ENCODE data around the gene NAA20.

The NAA20 gene, protein sequence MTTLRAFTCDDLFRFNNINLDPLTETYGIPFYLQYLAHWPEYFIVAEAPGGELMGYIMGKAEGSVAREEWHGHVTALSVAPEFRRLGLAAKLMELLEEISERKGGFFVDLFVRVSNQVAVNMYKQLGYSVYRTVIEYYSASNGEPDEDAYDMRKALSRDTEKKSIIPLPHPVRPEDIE

DNA sequence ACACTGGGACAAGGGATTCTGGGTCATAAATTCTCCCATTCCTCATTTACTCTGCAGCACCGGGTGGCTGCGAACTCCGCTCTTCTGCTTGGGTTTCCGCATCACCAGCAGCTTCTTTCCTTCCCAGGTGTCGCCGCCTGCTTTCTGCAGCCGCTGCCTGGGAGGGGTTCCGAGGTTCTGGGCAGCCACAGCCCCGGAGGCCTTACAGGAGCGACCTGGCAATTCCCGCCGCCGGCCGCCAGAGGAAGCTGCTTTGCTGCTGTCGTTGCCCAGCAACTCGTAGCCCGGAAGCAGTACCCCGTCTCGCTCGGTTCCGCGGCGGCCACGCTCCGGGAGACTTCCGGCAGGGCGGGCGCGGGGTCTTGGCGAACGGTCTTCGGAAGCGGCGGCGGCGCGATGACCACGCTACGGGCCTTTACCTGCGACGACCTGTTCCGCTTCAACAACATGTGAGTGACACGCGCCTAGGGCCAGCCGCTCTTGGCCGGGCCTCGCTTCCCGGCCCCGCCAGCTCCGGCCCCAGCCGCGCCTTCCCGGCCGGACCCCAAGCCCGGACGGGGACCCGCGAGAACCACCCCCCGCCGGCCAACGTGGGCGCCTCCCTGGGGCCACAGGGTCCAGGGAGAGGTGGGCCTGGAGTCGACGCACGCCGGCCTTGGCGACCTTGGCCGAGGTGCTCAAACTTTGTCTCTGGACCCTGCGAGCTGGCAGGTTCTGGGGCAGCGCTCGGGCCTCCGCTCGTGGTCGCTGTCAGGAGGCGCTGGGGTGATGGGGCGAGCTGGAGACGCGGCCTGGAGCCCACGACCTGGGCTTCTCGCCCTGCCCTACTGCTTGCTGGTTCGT lies at the start of gene NAA20:
Gene NAA20 (plus strand): TSS at position 362 of the 843 bp plus-strand sequence. CDS start 35 bp downstream, at position 397.
- peak; percentile 97 for DNase-seq (ENCODE audit: low spot score)

DNA sequence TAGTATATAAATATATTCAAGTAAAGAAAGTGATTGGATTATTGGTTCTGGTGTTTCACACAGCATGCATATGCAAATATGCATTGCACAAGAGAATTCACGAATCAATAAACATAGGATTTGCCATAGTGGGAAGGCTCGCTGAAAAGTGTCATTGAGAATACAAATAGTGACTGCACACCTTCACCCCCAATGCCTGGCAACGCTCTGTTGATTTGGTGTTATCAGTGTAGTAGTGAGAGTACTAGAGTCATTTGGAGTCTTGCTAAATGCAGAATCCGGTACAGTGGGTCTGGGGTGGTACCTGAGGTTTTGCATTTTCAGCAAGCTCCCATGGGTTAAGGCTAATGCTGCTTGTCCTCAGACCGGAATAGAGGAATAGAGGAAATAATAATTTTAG lies 49.7 kb upstream of the NAA20 start:
- no peak for DNase-seq (ENCODE audit: low spot score)

DNA sequence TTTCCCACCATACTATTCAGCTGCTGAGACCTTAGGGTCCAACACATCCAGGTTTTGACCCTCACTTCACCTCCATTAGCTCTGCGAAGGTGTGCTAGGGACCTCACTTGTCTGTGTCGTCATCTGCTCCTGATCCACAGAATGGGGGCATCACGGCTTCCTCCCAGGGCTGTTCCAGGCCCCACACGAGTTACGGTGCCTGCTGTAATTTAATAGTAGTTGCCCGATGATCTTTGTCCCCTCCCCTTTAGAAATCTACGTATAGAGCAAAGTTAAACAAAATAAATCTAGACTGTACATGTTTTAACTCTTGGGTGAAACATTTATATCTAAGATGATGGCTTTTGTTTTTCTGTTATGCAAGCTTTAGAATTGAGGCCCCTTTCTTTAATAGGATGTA lies 49.1 kb upstream of the NAA20 start:
- DNase-seq (ENCODE audit: low spot score), result no peak

DNA sequence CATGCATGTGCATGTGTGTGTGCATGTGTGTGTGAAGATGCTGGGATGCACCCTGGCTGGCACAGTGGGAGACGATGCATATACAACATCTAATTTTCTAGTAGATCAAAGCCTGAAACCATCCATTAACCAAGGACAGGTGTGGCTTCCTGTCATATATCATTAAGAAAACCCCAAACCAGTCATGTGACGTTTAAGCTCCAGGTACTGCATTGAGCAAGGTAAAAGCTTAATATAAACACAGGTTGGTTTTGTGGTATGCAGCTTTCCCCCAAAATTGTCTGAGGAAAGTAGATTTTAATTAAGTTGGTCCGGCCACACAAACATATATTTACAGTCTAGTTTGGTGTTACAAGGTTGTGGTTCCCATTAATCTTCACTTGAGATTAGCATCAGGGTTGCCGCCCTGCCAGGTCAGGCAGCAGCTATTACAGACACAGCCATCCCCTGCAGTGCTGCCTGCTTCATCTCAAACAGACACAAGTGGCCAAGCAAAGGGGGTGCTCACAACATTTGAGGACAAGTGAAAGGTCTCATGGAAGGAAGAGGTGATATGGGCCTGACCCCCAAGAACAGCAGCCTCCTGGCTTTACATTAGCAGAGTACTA lies 48.6 kb upstream of the NAA20 start:
- no peak for DNase-seq (ENCODE audit: low spot score)

DNA sequence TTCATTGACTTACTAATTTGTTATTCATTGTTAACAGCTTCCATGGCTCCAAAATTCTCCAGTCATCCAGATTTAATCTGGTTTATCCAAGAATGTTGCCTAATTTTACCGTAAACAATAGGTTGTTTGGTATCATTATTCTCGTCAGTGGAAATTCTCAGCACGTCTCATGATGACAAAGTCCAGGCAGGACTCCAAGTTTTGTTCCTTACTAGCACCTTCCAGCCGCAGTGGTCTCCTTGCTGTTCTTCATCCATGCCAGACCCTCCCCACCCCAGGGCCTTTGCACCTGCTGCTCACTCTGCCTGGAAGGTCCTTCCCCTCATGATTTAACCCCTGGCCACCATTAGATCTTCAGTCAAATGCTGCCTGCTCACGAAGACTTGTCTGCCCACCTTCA lies 48.1 kb upstream of the NAA20 start:
- no peak for DNase-seq (ENCODE audit: low spot score)

DNA sequence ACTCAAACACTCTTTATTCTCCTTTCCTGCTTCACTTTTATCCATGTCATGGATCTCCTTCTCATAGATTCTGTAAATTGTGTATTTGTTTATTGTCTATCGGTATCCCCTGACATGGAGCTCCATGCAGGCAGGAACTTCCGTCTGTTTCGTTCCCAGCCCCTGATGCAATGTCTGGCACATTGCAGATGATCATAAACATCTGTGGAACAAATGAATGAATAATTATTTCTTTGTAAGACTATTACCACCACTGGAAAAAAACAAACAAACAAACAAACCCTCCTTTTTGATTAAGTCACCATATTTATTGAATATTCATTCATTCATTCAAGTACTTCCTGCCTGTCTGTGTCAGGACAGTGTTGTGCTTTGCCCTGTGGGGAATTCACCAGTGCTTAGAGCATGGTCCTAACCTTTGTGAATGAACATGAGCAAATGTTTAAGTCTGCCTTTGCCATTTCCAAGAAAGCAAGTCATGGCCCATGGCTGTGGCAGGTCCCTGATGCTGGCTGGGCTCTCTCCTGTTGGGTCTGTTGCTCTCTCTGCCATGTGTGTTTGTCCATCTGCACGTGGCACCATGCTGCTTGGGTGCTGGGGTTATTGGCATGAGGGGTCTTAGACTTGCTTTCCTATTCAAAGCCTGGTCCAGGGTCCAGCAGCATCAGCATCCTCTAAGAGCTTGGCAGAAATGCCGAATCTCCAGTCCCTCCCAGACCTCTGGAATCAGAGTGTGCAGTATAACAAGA lies 47.5 kb upstream of the NAA20 start:
- DNase-seq (ENCODE audit: low spot score), result no peak

DNA sequence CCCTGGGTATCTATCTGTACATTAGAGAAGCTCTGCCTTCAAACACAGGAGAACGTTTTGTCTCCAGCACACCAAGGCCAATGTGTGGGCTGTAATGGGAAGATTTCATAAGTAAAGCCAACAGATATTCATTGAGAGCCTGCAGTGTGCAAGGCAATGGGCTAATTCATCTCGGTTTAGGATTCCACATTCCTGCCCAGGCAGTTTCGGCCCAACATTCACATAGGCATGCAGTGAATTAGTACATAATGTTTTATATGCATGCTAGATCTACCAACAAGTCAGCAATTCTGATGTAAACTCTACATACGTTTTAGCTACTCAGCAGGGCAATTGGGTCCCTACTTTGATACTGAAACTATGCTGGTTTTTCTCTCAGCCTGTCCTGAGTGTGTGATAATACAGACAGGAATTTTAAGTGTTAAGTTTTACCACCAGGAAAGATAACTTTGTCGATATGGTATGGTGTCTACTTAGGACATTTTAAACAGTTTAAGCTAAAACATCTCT lies 46.9 kb upstream of the NAA20 start:
- no peak for DNase-seq (ENCODE audit: low spot score)

DNA sequence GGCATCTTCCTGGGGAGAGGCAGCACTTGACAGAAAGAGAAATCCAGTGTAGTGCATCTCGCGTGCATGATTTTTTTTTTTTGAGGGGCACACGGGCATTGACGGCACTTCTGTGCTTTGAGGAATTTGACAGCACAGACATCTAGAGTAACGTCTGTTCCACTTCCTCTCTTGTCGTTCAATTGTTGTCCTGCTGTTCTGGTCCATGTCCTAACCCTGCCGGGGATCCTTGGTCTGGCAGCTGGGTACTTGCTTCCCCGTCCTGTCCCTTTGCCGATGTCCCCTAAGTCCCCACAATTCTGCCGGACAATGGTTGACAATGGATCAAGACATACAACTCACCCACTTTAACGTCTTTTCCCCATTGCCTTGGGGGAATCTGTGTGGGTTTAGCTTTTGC lies 46.0 kb upstream of the NAA20 start:
- peak; percentile 54 for DNase-seq (ENCODE audit: low spot score)

DNA sequence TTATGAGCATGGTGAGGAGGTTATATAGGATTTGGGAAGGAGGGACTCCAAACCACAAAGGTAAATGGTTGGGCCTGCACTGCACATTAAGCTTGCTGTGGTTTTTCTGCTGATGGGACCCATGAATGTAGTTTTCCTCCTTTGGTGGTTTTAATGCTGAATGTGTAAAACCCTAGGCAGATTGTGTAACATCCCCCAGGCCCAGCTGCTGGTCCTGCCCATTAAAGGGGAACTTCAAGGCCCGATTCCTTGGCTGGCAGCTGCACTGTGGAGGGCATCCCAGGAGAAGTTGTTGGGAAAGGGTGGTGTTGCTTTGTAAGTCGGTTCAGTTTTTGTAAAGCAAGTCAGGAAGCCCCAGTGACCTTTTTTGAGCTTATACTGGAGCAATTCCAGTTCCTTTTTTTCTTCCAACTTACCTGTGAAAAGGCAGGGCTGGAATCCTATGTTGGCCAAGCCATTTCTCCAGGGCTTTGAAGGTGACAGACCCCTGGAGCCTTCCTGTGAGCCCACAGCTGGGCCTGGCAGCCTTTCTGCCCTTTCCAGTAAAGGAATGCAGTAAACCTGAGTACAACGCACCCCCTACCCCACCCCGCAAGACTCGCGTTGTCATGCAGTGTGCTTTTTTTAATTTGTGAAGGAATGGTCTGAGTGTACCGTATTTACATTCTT lies 43.1 kb upstream of the NAA20 start:
- DNase-seq (ENCODE audit: low spot score), result peak; percentile 80

DNA sequence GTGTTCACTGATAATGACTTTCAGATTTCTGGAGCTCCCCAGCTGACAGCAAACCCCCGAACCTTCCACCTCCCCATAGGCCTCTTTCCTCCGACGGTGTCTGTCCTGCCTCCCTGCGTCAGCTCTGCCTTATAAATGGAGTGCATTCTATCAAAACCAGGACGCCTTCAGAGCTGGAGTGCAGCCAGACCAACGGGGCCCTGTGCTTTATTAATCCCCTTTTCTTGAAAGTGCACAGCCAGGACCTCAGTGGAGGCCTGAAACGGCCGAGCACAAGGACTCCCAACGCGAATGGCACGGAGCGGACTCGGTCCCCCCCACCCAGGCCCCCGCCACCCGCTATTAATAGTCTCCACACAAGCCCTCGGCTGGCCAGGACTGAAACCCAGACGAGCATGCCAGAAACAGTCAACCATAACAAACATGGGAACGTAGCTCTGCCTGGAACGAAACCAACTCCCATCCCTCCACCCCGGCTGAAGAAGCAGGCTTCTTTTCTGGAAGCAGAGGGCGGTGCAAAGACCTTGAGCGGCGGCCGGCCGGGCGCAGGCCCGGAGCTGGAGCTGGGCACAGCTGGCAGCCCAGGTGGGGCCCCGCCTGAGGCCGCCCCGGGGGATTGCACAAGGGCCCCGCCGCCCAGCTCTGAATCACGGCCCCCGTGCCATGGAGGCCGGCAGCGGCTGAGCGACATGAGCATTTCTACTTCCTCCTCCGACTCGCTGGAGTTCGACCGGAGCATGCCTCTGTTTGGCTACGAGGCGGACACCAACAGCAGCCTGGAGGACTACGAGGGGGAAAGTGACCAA lies 42.3 kb upstream of the NAA20 start:
- peak; percentile 94 for DNase-seq (ENCODE audit: low spot score)

DNA sequence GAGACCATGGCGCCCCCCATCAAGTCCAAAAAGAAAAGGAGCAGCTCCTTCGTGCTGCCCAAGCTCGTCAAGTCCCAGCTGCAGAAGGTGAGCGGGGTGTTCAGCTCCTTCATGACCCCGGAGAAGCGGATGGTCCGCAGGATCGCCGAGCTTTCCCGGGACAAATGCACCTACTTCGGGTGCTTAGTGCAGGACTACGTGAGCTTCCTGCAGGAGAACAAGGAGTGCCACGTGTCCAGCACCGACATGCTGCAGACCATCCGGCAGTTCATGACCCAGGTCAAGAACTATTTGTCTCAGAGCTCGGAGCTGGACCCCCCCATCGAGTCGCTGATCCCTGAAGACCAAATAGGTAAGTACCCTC lies 41.7 kb upstream of the NAA20 start:
- no peak for DNase-seq (ENCODE audit: low spot score)

DNA sequence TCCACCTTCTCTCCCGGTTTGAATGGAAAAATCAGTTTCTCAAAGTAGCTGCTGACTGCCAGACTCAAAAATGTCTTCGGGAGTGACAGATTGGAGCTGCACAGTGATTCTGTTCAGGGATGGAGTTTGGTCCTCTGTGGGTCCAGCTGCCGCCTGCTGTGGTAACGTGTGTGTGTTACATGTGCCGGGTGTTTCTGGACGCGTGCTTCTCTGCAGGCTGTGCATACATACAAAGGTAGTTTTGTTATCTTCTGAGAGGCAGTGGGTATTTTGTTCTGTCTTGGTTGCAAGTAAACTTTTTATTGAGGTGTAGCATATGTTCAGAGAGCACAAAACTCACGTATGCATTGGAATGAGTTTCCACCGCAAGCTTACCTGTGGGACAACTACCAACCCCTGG lies 41.3 kb upstream of the NAA20 start:
- no peak for DNase-seq (ENCODE audit: low spot score)

DNA sequence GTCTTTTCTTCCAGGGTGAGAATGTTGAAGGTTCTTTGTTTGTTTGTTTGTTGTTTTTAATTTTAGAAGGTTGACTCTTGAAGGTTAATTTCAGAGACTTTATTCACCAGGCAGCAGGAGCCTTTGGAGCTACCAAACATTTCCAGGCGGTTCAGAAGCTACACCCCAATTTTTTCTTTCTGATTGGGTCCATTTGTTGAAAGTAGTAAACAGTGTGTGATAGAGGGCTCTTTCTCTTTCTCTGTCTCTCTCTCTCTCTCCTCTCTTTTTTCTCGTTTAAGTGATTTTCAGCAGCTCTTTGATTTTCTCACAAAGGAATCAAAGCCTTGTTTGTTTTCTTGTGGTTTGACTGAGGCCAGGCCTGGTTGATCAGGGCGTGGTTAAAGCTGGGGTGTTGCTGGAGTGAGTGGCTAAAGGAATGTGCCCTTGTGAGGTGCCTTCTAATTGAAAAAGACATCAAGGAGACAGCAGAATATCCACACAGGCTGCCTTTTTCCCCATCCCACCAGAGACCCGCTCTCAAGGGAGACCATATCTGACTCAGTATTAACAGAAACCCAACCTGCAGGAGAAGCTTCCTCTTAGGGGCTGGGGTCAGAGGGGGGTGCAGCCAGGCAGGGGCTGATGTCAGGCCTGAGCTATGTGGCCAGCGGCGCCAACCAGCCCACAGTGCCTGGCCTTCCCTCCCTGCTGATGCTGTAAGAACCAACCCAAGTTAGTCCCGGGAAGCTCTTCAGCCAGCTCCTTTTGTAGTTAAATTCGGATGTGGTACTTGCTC lies 40.4 kb upstream of the NAA20 start:
- peak; percentile 84 for DNase-seq (ENCODE audit: low spot score)

DNA sequence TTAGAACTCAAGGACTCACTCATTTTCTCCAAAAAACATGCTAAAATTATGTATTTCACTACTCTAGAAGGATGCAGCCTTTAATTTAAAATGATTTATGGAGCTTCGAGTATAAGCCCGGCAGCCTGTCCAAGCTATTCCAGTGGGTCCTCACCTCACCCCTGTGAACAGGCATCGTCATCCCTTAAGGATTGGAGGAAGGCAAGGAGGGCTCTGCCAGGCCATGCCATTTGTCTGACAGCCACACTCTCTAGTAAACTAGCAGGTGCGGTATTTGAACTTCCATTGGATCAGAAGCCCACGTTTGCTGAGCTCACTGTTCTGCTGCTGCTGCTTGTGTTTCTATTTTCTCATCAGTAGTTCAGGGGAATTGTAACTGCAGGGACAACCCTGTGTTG lies 39.8 kb upstream of the NAA20 start:
- no peak for DNase-seq (ENCODE audit: low spot score)

DNA sequence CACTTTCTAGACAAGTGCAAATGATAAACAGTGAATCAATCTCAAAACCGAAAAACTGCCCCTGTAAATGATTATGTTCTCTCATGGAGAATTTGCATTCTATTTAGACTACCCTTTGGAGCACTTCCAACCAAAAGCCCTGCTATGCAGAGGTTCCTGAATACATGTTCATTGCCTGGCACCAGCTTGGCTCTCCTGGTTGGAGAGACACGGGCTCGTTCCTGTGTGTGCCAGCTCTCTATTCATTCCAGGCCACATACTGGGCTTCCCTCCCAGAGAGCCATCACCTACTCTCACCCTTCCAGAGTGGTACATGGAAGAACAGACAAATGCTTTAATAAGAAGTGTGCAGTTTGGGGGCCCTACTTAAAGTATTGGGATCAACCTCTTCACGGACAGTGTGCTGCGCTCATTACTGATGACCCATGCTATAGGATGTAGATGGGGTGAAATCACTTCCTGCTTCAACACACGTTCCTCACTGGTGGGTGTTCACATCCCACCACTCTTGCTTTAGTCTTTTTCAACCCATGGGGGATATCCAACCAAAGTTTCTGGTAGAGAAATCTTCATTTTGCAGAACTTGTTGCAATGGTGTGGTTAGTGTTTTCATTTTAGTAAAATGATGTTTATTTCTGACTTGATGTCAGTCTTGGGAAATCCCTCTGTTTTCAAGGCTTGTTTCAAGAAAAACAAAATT lies 38.5 kb upstream of the NAA20 start:
- DNase-seq (ENCODE audit: low spot score), result no peak

DNA sequence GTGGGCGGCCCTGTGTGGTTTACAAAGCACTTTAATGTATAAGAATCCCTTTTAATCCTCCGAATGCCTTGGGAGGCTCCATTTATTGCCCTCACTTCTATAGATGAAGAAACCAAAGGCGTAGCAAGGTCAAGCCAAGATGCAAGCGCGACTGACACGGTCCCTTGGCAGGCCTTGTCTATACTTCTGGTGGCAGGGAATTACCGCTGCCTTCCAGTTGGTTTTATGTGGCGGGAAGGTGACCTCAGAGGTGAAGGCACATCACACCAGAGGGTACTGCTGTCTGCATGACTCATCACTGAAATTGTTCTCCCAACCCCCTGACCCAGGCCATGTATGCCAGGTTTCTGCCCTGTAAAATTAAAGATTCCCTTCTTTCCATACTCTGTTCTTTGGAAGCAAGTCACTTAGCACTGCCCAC lies 36.1 kb upstream of the NAA20 start:
- no peak for DNase-seq (ENCODE audit: low spot score)

DNA sequence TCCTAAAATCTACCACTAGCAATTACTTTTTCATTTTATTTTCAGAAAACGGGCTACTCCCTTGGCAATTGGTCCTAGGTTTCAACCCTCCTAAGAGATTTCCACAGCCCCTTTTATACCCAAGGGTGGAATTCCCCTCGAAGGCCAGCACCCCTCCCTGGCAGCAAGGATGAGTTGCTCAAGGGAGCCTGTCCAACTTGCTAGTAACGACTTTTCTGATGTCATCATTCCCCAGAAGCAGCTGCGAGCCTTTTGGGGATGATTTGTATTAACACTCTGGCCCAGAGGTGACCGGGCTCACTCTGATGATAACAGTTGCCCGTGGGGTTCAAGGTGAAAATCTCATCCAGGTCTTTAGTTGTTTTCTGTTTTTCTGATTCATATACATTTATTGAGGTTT lies 30.7 kb upstream of the NAA20 start:
- DNase-seq (ENCODE audit: low spot score), result no peak

DNA sequence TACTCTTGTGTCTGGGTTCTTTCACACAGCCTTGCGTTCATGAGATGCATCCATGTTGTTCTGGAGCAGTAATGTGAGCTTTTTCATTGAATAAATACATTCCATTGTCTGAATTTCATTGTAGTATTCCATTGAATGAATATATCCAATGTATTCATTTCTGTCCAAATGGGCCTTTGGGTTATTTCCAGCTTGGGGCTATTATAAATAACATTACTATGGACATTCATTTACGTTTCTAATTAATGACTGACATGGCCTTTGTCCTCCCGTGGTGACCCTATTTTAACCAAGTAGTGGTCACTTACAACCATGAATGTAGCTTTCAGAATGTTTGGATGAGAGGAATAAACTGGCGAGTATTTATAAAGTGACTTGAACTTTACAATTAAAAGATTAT lies 30.1 kb upstream of the NAA20 start:
- DNase-seq (ENCODE audit: low spot score), result no peak

DNA sequence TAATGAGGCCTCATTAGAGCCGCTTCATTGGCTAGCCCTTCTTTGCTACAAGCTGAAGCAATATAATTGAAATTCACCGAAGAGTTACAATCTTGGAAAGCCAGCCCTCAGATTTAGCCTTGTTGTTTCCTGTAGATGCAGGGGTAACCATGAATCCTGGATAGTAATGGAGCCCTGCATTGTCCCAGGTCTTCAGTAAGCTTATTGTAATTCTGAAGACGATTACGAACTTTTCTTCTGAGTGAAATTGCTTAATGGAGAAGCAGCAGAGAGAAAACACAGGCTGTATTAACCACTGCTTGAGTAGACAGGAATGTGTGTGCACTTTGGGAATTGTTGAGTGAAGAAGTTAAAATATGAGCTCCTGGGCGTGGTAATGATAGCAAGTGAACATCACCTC lies 26.3 kb upstream of the NAA20 start:
- no peak for DNase-seq (ENCODE audit: low spot score)

DNA sequence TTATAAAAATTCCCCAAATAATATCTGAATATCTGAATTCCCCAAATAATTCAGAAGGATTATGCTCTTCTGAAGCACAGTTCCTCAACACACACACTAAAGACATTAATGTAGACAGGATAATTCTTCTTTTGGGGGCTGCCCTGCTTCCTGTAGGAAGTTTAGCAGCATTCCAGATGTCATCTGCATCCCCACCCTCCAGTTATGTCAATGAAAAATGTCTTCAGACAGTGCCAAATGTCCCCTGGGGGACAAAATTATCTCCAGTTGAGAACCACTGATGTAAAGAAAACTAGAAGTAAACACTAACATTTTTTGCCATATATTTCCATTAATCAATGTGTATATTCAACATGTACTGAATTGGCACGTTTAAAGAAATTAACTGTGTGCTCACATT lies 25.9 kb upstream of the NAA20 start:
- no peak for DNase-seq (ENCODE audit: low spot score)

Measured in Ammon's horn (tissue), 1 donor.